Measurements from ENCODE around the gene SHC2.

SHC2 gene

DNA sequence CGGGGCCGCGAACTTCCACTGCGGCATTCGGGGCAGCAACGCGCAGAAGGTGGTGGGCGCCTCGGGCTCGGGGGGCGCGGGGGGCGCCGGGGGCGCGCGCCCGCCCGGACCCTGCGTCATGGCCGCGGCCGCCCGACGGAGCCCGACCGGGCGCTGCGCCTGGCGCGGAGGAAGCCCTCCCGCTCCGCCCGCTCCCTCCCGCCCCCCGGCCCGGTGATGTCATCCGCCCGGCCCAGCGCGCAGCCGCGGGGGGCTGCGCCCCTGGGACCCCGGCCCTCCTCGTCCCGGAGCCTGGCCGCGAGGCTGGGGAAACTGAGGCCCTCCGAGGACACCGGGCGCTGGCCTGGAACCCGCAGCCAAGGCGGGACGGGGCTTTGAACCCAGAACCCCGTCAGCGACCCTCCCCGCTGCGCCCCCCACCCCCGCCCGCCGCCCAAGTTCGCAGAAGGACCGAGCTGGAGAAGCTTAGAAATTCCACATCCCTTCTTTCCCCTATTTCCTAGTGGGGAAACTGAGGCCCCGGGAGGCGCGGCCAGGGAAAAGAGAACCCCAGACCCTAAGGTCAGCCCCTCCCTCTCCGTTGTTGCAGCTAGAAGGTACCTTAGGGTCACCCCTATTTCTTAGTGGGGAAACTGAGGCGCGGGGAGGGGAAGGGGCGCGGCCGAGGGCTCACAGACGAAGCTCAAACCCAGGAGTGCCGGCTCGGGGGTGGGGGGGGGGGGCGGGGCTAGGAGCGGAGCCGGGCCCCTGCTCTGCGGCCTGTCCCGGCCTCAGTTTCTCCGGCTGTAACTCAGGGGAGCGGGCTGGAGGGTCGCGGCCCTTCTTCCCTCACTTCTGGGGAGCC lies at the start of gene SHC2:
SHC2 (minus strand) TSS at position 157 of the 844 bp plus-strand sequence; CDS start at position 120, 37 bp downstream.
- peak; percentile 75 for DNase-seq

DNA sequence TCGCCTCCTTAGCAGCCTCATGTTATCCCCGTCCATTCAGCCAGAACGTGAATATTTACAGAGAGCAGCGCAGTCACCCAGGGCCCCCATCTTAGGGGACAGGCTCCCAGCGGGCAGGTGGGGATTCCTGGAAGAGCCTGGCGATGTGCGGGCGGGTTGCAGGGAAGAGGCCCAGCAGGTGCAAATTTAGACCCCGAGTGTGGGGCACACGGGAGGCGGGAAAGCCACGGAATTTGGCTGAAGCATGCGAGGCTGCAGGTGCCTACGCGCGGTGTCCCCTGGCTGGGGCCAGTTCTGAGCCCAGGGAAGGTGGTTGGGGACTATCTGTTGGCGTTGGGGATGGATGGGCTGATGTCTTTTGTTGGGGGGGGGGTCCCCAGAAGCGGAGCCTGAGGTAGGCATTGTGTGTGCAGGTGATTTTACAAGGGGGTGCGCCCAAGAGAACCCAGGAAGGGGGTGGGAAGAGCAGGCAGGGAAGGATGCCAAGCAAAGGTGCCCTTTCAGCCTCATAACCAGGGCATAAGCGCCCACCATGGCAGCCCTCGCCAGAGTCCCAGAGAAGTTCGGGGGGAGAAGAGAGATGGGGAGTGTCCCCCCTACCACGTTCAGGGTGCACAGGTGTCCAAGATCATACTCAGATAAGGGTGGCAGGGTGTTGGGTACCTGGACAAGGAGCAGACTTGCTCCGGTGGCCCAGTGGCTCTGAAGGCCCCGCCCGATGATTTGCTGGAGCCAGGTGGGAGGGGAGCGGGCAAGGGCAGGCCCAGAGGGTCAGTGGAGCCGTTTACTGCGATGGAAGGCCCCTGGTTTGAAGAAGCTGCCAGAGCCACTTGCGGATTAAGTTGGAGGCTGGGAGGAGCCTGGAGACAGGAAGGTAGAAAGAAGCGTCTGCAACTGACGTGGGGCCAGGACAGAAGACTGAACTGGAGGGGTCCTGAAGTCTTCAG lies 47.6 kb upstream of the SHC2 start:
- DNase-seq = no peak

GRCh38 chr19:507286-508203 lies 46.7 kb upstream of the SHC2 start, which contains the start of gene TPGS1:
TPGS1 (plus strand) TSS chr19:507497; CDS start chr19:507507, 10 bp downstream.
- DNase-seq = peak; percentile 100

DNA sequence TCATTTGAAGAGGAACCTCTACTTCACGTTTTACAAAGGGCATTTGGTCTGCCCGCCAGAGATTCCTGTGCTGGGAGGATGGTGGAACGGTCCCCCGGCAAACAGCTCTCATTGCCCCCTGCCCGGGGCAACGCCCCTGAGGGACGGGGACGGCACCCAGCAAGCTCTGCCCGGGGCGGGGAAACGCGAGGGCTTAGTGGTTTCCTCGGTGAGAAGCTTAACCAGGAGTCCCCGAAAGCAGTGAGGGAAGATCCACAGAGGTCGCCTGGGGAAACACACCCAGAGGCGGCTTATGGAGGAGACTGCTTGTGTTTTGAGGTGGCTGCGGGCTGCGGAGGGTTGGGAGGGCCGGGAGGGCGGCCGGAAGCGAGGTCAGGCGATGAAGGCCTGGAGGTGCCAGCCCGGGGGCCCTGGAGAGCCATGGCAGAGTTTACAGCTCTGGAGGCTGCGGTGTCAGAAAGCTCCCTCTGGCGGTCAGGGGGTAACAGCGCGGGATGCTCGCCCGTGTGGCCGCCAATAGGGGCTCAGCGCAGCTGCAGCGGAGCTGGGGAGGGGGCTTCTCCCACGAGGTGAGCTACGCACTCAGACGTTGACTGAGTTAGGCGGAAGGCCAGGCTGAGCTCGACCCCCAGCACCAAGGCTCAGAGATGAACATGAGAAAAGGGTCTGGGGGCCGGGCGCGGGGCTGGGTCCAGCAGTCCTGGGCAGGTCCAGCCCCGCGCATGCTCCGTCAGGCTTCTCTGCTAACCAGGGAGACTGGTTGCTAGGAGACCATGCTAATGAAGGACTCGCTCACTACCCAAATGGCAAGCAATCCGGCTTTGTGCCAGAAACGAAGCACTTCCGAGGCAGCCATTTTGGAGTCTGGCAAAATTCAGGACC lies 45.8 kb upstream of the SHC2 start:
- no peak for DNase-seq

GRCh38 chr19:504616-505015 lies 43.8 kb upstream of the SHC2 start:
- no peak for DNase-seq

DNA sequence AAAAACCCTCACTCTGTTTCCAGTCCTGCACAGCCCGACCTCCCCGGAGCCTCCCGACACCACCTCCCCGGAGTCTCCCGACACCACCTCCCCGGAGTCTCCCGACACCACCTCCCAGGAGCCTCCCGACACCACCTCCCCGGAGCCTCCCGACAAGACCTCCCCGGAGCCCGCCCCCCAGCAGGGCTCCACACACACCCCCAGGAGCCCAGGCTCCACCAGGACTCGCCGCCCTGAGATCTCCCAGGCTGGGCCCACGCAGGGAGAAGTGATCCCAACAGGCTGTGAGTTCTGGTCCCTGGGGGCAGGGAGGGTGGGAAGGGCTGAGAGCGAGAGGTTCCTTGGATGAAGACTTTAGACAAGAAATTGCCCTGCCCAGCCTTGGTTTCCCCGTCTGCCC lies 40.8 kb upstream of the SHC2 start:
- no peak for DNase-seq

DNA sequence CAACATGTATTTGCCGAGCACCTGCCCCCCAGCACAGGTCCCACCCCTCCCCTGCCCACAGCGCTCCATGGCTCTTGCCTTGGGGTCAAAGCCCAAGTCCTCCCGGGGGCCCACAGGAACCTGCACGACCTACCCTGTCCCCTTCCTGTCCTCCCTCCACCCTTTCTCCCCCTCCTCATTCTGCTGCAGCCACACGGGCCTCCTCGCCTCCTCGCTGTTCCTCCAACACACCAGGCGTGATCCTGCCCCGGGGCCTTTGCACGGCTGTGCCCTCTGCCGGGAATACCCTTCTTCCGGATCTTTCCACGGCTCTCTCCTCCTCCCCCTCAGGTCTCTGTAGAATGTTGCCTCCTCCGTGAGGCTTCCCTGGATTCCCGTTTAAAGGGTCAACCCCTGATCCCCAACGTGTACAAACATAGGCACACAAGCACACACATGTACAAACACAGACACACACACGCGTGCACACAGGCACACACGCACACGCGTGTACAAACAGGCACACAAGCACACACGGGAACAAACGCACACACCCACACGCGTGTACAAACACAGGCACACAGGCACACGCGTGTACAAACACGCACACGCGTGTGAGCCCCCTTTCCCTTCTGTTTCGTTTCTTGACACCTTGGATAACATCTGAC lies 38.3 kb upstream of the SHC2 start:
- DNase-seq = peak; percentile 4

DNA sequence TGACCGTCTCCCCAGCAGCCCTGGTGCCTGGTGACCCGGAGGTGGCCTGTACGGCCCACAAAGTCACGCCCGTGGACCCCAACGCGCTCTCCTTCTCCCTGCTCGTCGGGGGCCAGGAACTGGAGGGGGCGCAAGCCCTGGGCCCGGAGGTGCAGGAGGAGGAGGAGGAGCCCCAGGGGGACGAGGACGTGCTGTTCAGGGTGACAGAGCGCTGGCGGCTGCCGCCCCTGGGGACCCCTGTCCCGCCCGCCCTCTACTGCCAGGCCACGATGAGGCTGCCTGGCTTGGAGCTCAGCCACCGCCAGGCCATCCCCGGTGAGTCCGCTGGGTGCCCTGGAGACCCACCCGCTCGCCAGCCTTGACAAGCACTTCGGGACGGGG lies 37.7 kb upstream of the SHC2 start:
- DNase-seq = peak; percentile 8

DNA sequence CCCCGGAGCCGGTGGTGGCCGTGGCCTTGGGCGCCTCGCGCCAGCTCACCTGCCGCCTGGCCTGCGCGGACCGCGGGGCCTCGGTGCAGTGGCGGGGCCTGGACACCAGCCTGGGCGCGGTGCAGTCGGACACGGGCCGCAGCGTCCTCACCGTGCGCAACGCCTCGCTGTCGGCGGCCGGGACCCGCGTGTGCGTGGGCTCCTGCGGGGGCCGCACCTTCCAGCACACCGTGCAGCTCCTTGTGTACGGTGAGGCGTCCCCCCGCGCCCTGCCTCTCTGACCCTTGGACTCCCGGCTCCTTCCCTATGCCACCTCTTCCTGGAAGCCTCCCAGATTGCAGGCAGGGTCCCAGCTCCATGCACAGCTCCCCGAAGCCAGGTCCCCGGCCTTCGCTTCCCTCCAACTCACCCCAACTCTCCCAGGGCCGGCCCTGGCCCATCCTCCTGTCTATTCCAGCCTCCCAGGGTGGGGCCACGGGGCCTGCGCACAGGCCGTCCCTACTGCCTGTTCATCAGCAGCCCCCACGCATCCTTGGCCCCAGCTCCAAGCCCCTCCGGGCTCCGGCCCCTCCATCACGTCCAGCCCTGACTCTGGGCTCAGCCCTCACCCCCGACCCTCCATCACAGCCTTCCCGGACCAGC lies 37.2 kb upstream of the SHC2 start:
- peak; percentile 11 for DNase-seq

DNA sequence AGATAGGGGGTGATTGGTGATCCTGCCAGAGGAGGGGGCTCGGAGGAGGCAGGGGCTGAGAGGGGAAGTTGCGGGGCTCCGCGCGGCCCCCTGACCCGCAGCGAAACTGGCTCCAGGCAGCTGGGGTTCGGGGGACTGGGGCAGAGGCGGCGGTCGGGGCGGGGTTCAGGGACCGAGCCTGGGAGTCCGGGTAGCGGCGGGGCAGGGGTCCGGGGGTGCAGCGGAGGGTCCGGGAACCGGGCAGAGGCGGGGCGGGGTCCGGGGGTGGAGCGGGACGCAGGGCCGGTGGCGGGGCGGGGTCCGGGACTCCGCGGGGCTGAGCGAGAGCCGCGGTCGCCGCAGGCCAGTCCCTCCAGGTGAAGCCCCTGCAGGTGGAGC lies 36.6 kb upstream of the SHC2 start:
- DNase-seq = peak; percentile 24

- DNase-seq = peak; percentile 31
These were observed 36.2 kb upstream of the SHC2 start for GRCh38 chr19:496986-497385.

DNA sequence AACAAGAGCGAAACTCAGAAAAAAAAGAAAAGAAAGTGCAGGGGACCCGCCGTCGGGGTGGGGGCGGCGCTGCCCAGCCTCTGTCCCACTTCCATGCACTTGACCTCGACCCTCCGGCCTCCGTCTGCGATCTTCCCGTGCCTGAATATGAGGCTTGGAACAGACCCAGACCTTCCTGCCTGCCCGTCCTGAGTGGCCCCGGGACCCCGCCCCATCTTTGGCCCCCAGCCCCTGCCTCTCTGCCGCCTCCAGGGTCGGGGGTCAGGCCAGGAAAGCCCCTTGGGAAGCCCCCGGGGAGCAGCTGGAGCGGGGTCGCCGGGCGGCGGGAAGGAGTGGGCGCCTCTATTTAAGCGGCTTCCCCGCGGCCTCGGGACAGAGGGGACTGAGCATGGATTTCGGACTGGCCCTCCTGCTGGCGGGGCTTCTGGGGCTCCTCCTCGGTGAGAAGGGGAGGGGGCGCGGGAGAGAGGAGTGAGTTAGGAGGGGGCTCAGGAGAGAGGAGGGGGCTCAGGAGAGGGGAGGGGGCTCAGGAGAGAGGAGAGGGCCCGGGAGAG lies 35.4 kb upstream of the SHC2 start, which contains the start of gene MADCAM1:
MADCAM1 (plus strand) TSS at position 375 of the 554 bp plus-strand sequence; CDS start at position 389, 14 bp downstream.
- DNase-seq = peak; percentile 41

DNA sequence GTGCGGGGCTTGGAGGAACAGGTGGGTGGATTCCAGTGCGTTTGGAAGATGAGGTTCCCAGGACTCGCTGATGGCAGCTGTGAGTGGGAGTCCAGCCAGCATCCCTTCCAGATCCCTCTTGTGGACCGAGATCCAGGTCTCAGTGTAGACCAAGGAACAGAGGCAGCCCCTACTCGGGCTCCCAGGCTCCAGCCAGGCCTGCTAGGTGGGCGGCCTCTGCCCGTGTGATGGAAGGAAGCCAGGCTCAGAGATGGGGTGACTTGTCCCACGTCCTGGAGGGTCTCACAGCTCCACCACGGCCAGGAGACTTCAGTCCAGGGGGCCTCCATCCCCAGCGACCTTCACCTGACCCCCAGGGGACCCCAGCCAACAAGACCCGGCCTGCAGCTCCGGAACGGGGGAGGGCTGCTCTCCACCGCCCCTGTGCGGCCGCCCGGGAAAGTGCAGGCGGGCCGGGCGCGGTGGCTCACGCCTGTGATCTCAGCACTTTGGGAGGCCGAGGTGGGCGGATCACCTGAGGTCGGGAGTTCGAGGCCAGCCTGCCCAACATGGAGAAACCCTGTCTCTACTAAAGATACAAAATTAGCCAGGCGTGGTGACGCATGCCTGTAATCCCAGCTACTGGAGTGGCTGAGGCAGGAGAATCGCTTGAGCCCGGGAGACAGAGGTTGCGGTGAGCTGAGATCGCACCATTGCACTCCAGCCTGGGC lies 34.7 kb upstream of the SHC2 start:
- peak; percentile 78 for DNase-seq

GRCh38 chr19:495081-495401 lies 34.2 kb upstream of the SHC2 start:
- no peak for DNase-seq

GRCh38 chr19:494171-495080 lies 33.6 kb upstream of the SHC2 start:
- no peak for DNase-seq

GRCh38 chr19:493391-494170 lies 32.7 kb upstream of the SHC2 start:
- no peak for DNase-seq

- no peak for DNase-seq
These were observed 31.3 kb upstream of the SHC2 start for GRCh38 chr19:492091-492531.

Data from eye (tissue), 1 donor.